HTR-8/SVneo (cell line): ENCODE measurements around the gene STXBP6.

ENCODE experiments used
- DNase-seq: peaks from one replicate; pipeline ENCODE4 v3.0.0; 2011; ENCODE audit warnings: low spot score, mixed read lengths; ENCODE audit not compliant: insufficient read length
- FAIRE-seq: peaks from 2 replicates; lab custom pipeline; 2011; peaks lifted over from hg19 to GRCh38; lab: Jason Lieb, UNC

Gene STXBP6

GRCh38 chr14:24874514-24875202, 175.3 kb downstream of the STXBP6 start:
- DNase-seq (no peak), FAIRE-seq (peak; percentile 28)

DNA sequence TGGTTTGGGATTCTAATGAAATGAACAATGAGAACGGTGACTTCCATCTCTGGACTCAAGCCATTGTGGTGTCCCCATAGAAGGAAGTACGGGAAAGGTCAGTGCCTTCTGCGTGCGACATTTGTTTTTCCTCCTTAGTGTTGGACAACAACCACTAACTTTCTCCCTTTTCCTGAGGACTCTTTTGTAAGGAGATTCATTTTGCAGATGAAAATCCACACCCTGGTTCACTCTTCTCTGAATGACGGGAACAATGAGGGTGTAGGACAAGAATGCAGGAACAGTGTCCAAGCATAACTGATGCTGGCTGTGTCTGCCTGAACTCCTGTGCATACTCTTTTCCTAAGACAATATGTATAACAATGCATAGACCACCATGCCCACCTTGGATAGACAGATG, 176.4 kb downstream of the STXBP6 start:
- DNase-seq (no peak), FAIRE-seq (peak; percentile 20)

GRCh38 chr14:24870949-24871701, 178.8 kb downstream of the STXBP6 start:
- DNase-seq (no peak), FAIRE-seq (no peak)

- DNase-seq, result no peak
- FAIRE-seq, result no peak
These were observed 181.6 kb downstream of the STXBP6 start for GRCh38 chr14:24868389-24868788.

- peak; percentile 52 for FAIRE-seq
- no peak for DNase-seq
These were observed 183.8 kb downstream of the STXBP6 start for GRCh38 chr14:24866067-24866639.

DNA sequence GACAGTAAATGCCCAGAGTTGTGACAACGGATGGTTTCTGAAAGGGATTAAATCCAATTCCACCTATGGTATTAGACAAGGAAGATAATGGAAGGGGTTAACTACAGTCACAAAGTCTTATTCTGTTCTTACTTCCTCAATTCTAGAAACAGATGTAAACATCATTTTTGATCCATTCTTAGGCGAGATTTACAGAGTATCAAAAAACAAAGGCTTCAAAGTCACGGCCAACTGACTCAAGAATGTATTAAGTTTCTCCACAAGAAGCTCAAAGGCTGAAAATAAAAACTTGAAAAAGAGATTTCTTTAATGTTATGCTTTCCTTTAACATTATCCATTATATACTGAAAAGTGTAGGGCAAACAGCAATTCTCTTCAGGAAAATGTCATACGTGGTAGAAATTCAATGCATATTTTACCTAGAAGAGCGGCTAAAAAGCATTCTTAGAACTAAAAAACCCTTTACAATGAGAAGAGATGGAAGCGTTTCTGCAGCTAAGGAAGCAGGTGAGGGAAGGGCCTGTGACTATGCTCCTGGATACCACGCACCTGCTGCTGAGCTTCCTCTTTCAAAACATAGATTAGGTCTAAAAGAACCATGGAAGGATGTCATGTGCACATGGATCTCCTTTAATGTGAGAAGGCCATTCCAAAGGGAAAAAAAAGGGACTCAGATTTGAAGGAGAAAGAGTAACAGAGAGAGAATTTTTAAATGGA, 185.8 kb downstream of the STXBP6 start:
- FAIRE-seq (no peak), DNase-seq (no peak)

GRCh38 chr14:24861083-24861630, 188.8 kb downstream of the STXBP6 start:
- DNase-seq (no peak), FAIRE-seq (peak; percentile 72)

GRCh38 chr14:24859559-24859958, 190.4 kb downstream of the STXBP6 start:
- DNase-seq (no peak), FAIRE-seq (no peak)

- FAIRE-seq (no peak), DNase-seq (no peak)
These were observed 191.3 kb downstream of the STXBP6 start for GRCh38 chr14:24858684-24859083.

- DNase-seq (no peak), FAIRE-seq (no peak)
These were observed 191.9 kb downstream of the STXBP6 start for GRCh38 chr14:24858052-24858451.

DNA sequence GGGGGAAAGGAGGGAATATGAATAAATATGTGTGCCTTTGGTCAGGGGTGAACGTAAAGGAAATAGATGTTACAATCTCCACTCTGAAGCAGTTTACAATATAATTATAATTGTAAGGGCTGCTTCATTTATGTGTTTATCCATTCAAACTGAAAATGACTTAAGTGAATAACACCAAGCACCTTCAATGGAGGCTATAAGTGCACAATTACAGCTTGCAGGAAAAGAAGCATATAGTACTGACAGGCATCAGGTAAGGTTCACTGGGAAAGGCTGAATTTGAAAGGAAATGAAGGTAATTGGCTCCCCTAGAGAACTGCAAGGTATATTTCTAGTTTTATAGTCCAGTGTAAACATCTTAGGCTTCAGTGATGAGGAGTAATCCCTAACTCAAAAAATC, 192.7 kb downstream of the STXBP6 start:
- FAIRE-seq (no peak), DNase-seq (no peak)

DNA sequence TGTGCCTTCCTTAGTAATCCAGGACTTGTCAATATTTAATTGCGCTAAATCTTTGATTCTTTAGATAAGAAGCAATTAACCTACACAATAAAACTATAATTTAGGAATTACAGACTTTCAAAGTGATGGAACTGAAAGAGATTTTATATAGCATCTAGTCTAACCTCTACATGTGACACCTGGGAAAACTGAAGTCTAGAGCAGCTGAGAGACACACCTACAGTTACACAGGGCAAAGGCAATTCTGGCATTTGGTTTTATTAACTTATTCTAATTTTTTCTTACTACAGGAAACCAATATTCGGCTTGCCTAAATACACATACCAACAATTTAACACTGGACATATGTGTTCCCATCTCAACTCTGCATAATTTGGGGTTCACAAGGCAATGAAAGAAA, 196.5 kb downstream of the STXBP6 start:
- no peak for DNase-seq
- FAIRE-seq, result no peak

DNA sequence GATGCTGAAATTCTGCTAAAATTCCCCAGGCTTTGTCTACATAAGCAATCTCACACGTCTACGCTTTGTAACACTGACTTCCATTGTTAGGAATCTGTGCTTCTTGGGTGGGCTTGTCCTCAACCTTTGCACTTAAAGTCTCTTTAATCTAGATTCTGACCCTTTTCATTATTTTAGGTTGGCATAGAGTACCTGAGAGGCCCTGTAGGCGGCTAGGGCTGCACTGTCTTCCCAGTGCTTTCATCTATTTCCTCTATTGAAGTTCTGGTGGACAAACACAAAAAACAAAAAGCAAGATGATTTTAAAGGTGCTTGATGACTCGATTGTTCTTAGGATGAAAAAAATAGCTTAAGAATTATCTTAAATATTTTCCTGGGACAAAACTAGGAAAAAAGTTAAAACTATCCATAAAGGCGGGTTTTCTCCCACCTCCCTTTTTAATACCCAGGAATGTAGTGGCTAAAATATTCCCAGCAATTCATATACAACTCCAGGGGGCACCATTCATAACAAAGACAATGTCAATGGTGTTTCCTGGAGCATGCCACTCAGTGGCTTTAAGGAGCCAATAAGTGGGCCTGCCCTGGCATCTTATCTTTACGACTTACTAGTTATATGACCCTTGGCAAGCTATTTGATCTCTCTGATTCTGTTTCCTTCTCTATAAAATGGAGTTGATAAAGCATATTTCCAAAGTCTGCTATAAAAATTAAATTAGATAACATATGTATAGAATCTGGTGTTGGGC, 197.5 kb downstream of the STXBP6 start:
- FAIRE-seq (no peak), DNase-seq (no peak)

DNA sequence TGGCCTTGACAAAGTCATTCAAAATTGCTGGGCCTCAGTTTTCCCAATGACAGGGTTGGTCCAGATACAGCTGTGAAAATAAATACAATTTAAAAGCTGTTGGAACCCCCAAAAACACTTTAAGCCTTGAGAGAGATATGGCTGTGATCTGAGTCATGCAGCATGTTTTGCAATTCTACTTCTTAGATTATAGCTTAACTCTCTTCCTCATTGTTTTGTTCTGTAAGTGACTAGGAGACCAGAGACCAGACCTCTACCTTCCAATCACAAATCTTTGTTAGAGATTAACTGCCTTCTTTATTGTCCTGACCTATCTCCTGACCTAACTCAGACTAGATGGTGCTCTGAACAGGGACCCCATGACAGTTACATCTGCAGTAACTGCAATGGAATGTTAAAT, 198.1 kb downstream of the STXBP6 start:
- DNase-seq (no peak), FAIRE-seq (peak; percentile 31)

DNA sequence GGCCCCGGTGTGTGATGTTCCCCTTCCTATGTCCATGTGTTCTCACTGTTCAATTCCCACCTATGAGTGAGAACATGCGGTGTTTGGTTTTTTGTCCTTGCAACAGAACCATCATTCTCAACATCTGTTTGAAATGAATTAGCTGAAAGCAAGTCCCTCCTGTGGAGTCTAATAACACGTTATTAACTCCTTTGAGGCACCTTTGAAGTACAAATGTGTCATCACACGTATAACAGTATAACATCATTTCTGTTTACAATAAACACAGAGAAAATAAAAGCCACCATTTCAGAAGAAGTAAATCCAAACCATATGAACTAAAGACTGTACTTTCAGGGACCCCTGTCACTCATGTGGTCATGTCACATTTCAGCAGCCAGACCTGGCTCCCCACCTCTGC, 198.5 kb downstream of the STXBP6 start:
- FAIRE-seq (no peak), DNase-seq (no peak)

GRCh38 chr14:24850072-24850471, 199.9 kb downstream of the STXBP6 start:
- DNase-seq (no peak), FAIRE-seq (no peak)

- no peak for DNase-seq
These were observed 200.5 kb downstream of the STXBP6 start for GRCh38 chr14:24849471-24849870.

DNA sequence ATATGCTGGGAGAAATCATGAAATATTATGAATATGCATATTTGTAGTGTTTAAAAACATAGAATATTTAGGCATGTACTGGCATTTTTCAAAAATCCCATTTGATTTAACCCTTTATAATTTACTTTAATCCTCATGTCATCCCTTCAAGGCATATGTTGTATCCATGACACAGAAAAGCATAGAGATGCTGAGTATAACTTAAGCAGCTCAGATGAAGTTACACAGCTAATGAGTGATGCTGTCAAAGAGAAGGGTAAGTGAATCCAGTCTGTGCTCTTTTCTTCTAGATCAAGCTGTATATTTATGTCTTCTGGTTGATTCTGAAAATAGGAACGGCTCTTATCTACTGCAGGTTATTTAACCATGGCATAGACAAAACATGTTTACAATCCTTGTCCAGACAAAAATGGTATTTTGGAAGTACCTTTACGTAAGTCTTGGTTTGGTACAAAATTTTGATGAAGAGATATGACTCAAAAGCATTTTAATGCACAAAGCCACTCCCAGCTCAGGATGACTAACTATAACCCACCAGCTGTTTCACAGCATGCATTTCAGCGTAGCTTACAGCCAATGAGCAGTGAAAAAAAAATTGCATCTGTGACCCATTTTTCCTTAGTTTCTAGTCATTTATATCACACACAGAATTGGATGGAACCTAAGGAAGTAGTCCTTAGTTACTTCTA, 201.7 kb downstream of the STXBP6 start:
- FAIRE-seq (peak; percentile 76), DNase-seq (no peak)

More at GRCh38 chr14:24849471-24849870, 200.5 kb downstream of the STXBP6 start:
- FAIRE-seq, result no peak

DNA sequence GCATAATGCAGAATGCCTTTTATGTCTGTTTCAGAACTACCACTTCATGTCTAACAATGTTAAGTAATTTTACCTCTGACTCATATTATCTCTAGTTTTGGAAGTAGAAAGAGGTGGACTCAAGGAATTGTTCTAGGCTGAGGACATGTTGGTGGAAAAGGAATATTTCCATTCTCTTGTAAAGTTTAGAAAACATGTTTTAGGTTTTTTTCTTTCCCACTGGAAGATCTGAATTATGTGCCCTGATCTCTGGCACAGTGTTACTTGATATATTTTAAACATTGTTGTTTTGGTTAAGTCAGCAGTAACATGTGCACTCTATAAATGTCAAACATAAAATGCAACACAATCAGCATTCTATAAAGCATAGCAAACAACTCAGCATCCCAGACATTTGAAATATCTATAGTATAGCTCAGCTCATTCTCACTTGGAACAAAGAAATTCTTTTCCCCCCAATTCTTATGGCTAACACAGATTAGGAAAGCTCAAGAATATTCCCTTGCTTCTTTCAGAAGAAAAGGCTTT, 202.3 kb downstream of the STXBP6 start:
- DNase-seq, result no peak

More for the DNA sequence above, 202.3 kb downstream of the STXBP6 start:
- FAIRE-seq, result no peak
